Natural killer cell (primary cell): Measurements from ENCODE around the gene TSR1. TPM values are rescaled to one million over a fixed set of nuclear protein-coding genes. Genes with fewer than 3 reads are reported as not detected.

Experiments
- ATAC-seq, 3 donors: fragments of 150-1000 bp in 2 of 3; fragments of 200-7000 bp in 1 of 3; cut with Tn5 transposase; 1 replicate in 1 of 3; 2 replicates in 2 of 3; pipeline ENCODE4 v1.10.0; 2021; ENCODE audit warnings: mild to moderate bottlenecking in 2 of 3, moderate library complexity in 2 of 3
- DNase-seq, 2 donors: peaks; one replicate each; pipeline versions ENCODE4 v3.0.0 to v3.0.0-alpha.2; 2013 to 2021; ENCODE audit warnings: mixed read lengths in 1 of 2
- H3K27ac ChIP-seq: one replicate; pipeline ENCODE4 v1.5.1; 2013; ENCODE audit warnings: mild to moderate bottlenecking, low read length
- H3K27me3 ChIP-seq: one replicate; pipeline ENCODE4 v1.6.1; 2013; ENCODE audit warnings: low read length; ENCODE audit not compliant: control insufficient read depth, insufficient read depth
- H3K36me3 ChIP-seq: one replicate; pipeline ENCODE4 v1.6.1; 2013; ENCODE audit warnings: low read length; ENCODE audit not compliant: control insufficient read depth, insufficient read depth
- H3K4me1 ChIP-seq: one replicate; pipeline ENCODE4 v1.6.1; 2013; ENCODE audit warnings: low read length; ENCODE audit not compliant: control insufficient read depth, insufficient read depth
- H3K4me3 ChIP-seq: one replicate; pipeline ENCODE4 v1.5.1; 2013; ENCODE audit warnings: low read length
- H3K9me3 ChIP-seq: one replicate; pipeline ENCODE4 v1.6.1; 2013; ENCODE audit warnings: low read length; ENCODE audit not compliant: control insufficient read depth, insufficient read depth
- H3K27ac Mint-ChIP-seq, 2 donors: one replicate each; pipeline ENCODE4 v1.8.0; 2022; ENCODE audit warnings: mild to moderate bottlenecking in 2 of 2, mixed read lengths in 2 of 2, moderate library complexity in 1 of 2
- H3K27me3 Mint-ChIP-seq, 2 donors: one replicate each; pipeline ENCODE4 v1.8.0; 2022; ENCODE audit warnings: low read depth in 2 of 2, mixed read lengths in 2 of 2
- H3K36me3 Mint-ChIP-seq: one replicate; pipeline ENCODE4 v1.8.0; 2022; ENCODE audit warnings: mixed read lengths
- H3K4me1 Mint-ChIP-seq, 2 donors: one replicate each; pipeline ENCODE4 v1.8.0; 2022; ENCODE audit warnings: mixed read lengths in 2 of 2
- H3K4me3 Mint-ChIP-seq: one replicate; pipeline ENCODE4 v1.8.0; 2022; ENCODE audit warnings: mild to moderate bottlenecking, moderate library complexity, mixed read lengths
- H3K9me3 Mint-ChIP-seq, 2 donors: one replicate each; pipeline ENCODE4 v1.8.0; 2022; ENCODE audit warnings: mixed read lengths in 2 of 2
- CTCF ChIP-seq: fragments of 200-600 bp; IDR thresholded peaks from one replicate; pipeline ENCODE4 v1.8.0; 2022; ENCODE audit warnings: antibody characterized with exemption
- WGBS: methylation state at CpG from one replicate; pipeline ENCODE4 v1.1.7; 2013; ENCODE audit warnings: missing lambda C conversion rate; ENCODE audit not compliant: insufficient coverage; 5-methylcytosine and 5-hydroxymethylcytosine counted together
- intact Hi-C: fragments of 100-400 bp; cut with micrococcal nuclease; formaldehyde crosslinking; loops from one replicate; pipeline ENCODE4 v1.14.2; 2022
- total RNA-seq, 4 donors: library from RNA; stranded (reverse); fragments of 120-200 nt in 1 of 4; gene quantifications; one replicate each; pipeline versions ENCODE4 v1.2.3 to v1.2.4, GENCODE V29; 2013 to 2022

The TSR1 gene
- total RNA-seq, 3 donors from 2014 or later (not counting 1 experiment from before 2014, with no cell fraction given), result 19.7 to 30.7 (median 29.0) TPM

- Mint-ChIP-seq H3K27ac (no peak overlapping the region), H3K4me1 (no peaks in the 10 kb centered on the region), H3K27me3 (no peaks in the 10 kb centered on the region), H3K9me3 (no peaks in the 10 kb centered on the region), H3K36me3 (no peaks in the 10 kb centered on the region), H3K4me3 (no peak overlapping the region)
- ATAC-seq (no peak), DNase-seq (no peak)
- H3K36me3 ChIP-seq, result peaks cover 18% of the 10 kb centered on the region
- no peak overlapping the region for H3K4me3 ChIP-seq
- no peak for TF ChIP-seq CTCF
- H3K27me3 ChIP-seq, result no peaks in the 10 kb centered on the region
- WGBS, result 95% methylated on average over 25 of the region's 25 CpGs
- no peak overlapping the region for H3K27ac ChIP-seq
- H3K4me1 ChIP-seq, result peaks cover 11% of the 10 kb centered on the region
- intact Hi-C loops, result no loop called here
- no peaks in the 10 kb centered on the region for H3K9me3 ChIP-seq
Observed at GRCh38 chr17:2379489-2380225, 43.4 kb upstream of the TSR1 start.

- 94% methylated on average over 11 of the region's 11 CpGs for WGBS
- Histone ChIP-seq H3K36me3 (peaks cover 18% of the 10 kb centered on the region), H3K4me3 (no peak overlapping the region), H3K27me3 (no peaks in the 10 kb centered on the region), H3K9me3 (no peaks in the 10 kb centered on the region), H3K27ac (no peak overlapping the region), H3K4me1 (peaks cover 11% of the 10 kb centered on the region)
- Mint-ChIP-seq H3K36me3 (no peaks in the 10 kb centered on the region), H3K27ac (no peak overlapping the region), H3K27me3 (no peaks in the 10 kb centered on the region), H3K4me3 (no peak overlapping the region), H3K4me1 (no peaks in the 10 kb centered on the region), H3K9me3 (no peaks in the 10 kb centered on the region)
- no peak for TF ChIP-seq CTCF
- intact Hi-C loops, result no loop called here
- DNase-seq (no peak), ATAC-seq (no peak)
Observed at GRCh38 chr17:2378905-2379304, 42.6 kb upstream of the TSR1 start.

GRCh38 chr17:2377659-2378058, 41.4 kb upstream of the TSR1 start:
- peak overlapping the region in 1 of 2 donors; percentile 26 for H3K27ac Mint-ChIP-seq

More at GRCh38 chr17:2377659-2378058, 41.4 kb upstream of the TSR1 start:
- Mint-ChIP-seq H3K4me1 (no peaks in the 10 kb centered on the region), H3K4me3 (no peak overlapping the region), H3K36me3 (no peaks in the 10 kb centered on the region), H3K27me3 (no peaks in the 10 kb centered on the region), H3K9me3 (no peaks in the 10 kb centered on the region)
- 97% methylated on average over 9 of the region's 10 CpGs for WGBS
- Histone ChIP-seq H3K36me3 (peaks cover 18% of the 10 kb centered on the region), H3K4me3 (no peak overlapping the region), H3K4me1 (peaks cover 4% of the 10 kb centered on the region), H3K27me3 (no peaks in the 10 kb centered on the region), H3K27ac (no peak overlapping the region), H3K9me3 (no peaks in the 10 kb centered on the region)
- no peak for TF ChIP-seq CTCF
- ATAC-seq, result no peak
- no peak for DNase-seq
- intact Hi-C loops, result no loop called here
